Occipital lobe (tissue), 2 donors: ENCODE data around the gene SMARCA4. TPM values are rescaled to one million over a fixed set of nuclear protein-coding genes. Genes with fewer than 3 reads are reported as not detected.

ENCODE experiments used
- DNase-seq: peaks from one replicate; lab custom pipeline; 2025; lab: John Stamatoyannopoulos, UW
- total RNA-seq: library from RNA; depleted of rRNA; stranded (reverse); fragments of >200 nt; gene quantifications from one replicate; pipeline ENCODE4 v1.2.3, GENCODE V29; 2014

The SMARCA4 gene
- total RNA-seq, 1 donor from 2014 or later: 84.4 TPM

DNA sequence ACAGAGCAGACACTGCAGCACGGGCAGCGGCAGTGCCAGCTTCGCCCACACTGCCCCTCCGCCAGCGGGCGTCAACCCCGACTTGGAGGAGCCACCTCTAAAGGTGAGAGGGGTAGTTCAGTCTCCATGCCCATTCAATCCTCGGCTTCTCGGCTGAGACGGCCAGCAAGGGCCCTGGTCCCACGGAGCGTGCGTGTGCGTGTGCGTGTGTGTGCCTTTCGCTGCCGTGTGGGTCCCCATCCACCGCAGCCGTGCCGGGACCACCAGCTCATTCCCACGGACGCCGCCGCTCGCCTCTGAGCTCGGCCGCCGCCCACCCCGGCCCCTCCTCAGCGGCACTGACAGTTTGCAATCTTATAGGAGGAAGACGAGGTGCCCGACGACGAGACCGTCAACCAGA is 72.9 kb downstream of the SMARCA4 start:
- DNase-seq: no peak

DNA sequence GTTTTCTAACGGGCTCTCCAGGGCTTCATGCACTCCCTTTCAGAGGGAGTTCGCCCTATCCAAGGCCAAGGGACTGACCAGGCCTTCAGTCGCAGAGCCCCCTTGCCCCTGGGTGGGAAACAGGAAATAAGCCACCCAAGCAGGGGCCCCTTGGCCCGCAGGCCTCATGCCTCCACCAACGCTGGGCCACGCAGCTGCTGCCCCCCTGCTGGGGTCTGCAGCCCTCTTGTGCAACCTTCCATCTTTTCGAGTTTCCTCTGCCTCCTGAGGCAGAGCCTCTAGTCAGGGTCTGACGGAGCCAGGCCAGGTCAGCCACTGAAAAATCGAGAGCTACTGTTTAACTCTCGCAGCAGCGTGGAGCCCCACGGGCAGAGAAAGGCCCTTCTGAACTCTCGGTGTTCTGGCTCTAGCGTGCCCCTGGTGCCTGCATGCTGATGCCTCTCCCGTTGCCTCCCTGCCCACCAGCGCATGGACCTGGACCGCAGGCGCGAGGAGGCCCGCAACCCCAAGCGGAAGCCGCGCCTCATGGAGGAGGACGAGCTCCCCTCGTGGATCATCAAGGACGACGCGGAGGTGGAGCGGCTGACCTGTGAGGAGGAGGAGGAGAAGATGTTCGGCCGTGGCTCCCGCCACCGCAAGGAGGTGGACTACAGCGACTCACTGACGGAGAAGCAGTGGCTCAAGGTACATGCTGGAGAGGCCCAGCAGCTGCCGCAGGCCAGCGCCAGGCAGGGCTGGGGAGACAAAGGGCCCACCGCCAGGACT is 73.8 kb downstream of the SMARCA4 start:
- DNase-seq: no peak

DNA sequence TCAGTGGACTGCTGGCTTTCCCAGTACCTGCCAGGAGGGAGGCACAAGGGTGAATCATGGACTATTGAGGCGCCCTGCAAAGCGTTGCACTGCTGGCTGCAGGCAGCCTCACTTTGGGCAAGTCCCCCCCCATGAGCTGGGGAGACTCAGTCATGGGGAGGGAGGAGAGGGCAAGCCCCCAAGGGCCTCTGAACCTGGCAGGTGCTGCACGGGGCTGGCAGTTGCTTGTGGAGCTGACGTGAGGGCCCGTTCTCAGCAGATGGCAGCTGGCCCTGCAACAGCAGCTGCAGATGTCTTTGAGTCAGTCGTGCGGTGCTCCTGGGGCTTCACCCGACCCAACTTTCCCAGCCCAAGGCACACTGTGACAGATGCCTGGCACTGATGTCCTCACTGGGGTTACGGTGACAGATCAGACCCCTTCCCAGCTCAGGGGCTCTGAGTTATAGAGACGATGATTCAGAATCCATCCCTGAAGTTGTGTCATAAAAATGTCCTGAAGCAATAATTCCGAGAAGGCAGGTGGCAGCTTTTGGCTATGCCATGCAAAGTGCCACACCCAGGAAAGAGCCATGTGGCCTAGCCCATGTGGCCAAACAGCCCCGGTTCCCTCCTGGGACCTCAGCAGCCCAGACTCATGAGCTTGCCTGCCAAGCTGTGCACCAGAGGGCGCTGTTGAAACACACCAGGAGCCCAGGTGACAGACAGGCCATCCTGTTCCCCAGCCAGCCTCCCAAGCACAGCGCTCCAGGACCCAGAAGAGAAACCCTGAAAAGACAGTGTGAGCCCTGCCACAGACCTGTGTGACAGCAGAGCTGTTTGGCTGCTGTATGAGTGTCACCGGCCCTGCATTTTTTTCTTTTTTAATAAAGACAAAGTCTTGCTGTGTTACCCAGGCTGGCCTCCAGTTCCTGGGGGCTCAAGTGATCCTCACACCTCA is 74.9 kb downstream of the SMARCA4 start:
- DNase-seq: peak; percentile 31

DNA sequence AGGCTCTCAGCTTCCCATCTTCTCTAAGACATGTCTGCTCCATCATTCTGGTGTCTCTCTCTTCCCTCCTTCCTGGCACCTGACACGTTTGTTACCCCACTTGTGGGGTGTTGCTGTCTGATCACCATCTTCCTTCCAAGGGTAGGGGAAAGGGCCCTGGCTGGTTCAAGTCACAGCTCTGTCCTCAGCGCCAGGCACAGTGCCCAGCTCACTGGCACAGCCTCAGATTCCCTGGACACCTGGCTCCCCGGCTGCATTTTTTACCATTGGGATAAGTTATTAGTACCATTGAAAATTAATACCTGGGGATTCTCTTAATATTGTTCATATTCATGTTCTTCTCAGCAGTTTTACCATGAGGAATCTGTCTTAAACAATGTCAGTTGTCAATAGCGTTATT is 77.7 kb downstream of the SMARCA4 start:
- DNase-seq: no peak

DNA sequence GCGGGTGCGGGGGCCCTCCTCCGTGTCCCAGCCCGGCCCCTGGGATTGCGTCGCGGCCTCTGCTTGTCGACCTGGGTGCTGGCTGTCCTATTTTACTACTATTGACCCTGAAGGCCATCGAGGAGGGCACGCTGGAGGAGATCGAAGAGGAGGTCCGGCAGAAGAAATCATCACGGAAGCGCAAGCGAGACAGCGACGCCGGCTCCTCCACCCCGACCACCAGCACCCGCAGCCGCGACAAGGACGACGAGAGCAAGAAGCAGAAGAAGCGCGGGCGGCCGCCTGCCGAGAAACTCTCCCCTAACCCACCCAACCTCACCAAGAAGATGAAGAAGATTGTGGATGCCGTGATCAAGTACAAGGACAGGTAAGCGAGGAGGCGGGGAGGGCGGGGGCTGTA is 80.4 kb downstream of the SMARCA4 start:
- no peak for DNase-seq

DNA sequence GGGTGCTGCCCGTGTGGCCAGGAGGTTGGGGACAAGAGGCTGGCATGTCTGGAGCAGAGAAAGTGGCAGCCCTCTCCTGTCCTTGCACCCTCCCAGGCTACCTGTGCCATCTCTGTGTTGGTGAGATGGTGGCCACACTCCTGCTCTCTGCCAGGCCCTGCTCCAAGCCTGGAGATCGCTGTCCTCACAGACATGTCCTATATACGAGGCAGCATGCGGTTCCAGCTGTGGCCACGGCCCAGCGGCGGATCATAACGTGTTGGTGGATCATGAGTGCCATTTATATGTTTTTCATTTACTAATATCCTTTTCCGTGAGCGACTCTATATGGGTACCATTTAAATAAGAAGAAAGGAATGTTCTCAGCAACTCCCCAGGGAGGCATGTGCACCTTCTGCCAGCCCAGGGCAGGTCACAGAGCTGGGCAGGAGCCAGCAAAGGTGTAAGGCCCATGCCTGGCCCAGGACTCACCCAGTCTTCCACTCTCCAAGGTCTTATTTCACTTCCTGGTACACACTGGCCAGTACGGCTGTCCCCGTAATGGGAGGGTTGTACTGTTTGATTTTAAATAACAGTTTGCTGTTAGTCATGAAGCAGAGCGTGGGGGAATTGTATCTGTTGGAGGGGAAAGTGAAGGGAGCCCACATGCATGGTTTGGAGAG is 81.3 kb downstream of the SMARCA4 start:
- no peak for DNase-seq

DNA sequence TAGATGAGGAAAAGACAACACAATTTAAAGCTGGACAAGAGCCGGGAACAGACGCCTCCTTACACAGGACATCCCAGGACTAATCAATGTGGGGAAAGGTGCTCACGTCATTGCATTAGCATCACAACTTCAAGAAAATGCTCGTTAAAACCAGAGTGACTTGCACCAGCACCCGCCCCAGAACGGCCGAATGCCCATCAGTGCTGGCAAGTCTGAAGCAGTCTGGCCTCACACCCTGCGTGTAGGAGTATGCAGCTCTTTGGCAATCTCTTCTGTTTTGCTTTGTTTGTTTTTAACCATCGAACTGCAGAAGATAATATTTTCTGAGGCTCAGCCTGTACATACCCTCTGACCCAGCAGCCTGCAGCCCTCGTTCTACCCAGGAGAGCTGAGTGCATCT is 83.6 kb downstream of the SMARCA4 start:
- DNase-seq: no peak

DNA sequence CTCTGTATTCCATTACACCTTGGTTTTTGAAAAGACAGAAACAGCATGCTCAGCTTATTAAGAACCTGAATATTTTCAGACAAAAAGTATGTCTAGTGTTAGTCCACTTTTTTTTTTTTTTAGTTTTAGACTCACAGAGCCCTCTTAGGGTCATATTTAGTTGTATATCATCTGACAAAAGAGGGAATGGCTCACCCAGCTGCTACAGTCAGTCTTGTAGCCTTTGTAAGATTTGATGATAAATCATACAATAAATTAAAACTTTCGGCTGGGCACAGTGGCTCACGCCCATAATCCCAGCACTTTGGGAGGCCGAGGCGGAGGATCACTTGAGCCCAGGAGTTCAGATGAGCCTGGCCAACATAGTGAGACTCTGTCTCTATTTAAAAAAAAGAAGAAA is 84.7 kb downstream of the SMARCA4 start:
- no peak for DNase-seq

DNA sequence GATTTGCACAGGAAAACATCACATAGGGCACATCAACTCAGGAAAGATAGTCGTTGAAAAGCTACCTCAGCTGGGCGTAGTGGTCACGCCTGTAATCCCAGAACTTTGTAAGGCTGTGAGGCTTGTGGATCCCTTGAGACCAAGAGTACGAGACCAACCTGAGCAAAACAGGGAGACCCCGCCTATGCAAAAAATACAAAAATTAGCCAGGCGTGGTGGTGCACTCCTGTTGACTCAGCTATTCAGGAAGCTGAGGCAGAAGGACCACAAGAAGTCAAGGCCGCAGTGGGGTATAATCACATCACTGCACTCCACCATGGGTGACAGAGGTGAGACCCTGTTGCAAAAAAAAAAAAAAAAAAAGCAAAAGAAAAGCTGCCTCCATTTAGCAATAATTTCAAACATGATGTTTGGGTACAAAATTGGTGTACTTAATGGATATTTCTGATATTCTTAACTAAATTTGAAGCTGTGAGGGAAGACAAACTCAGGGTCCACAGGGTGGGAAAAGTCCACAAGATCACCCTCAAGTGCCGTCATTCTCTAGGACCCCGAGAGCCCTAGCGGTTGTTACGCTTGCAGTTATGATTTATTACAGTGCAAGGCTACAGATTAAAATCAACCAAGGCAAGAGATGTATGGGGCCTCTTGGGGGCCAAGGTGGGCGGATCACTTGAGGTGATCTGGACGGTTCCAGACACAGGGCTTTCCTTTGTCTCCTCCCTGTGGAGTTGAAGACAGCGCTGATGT is 86.0 kb downstream of the SMARCA4 start:
- no peak for DNase-seq

DNA sequence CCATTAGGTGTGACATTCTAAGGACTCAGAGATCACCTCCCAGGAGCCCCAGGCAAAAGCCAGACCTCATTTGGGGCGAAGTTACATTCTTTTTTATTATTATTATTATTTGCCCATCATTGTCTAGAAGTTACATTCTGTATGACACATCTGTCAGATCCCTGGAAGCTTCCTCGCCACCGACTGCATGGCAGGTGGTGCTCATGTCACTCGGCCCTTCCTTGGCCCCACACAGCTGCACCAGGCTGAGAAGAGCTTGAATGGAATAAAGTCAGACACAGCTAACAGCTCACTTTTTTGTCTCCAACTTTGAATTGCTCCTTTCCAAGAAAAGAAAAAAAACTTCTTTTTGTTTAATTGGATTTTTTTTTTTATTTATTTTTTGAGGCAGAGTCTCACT is 87.0 kb downstream of the SMARCA4 start:
- no peak for DNase-seq

DNA sequence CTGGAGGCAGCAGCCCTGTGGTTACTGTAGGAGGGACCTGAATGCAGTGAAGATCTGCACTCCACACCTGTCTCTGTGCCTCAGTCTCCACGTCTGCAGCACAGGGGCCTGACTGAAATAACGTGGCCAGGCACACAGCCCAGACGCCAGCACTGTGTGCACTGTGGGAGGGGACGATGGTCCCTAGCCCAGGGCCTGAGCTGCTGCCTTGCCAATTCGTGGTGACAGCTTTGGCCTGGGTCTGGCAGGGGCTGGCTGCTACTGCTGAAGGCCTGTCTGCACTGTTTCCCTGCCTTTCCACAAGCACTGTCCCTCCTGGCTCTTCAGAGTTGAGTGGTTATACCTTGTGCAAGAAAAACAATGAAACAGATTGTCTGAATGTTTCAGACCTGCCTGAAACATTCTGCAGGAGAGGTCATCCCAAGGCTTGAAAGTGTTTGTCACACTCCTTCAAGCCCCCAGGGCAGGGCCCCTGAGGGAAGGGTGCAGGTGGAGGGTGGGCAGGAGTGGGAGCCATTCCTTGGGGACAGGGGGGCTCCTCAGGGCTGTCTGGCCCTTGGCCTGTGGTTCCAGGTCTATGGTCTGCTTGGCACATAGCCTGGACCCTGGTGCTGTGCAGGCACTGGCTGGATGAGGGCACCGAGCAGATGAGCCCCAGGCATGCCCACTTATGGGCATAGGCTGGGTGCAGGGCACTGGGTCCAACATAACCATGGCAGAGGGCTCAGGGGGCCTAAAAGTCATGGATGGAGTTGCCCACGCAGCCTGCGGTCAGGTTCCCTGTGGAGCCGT is 89.7 kb downstream of the SMARCA4 start:
- DNase-seq: no peak

DNA sequence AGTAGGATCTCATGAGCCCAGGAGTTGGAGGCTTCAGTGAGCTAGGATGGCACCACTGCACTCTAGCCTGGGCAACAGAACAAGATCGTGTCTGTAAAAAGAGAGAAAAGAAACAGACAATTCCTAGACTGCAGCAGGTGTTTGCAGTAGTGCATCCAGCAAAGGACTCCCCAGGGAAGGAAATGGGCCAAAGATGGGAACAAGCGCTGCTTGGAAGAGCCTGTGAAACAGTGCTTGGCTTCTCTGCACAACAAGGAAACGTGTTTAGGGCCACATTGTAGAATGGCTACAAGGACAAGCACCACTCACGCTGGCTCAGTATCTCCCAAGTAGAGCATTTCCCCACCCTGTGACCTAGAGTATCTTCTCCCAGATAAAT is 93.0 kb downstream of the SMARCA4 start:
- DNase-seq: no peak

DNA sequence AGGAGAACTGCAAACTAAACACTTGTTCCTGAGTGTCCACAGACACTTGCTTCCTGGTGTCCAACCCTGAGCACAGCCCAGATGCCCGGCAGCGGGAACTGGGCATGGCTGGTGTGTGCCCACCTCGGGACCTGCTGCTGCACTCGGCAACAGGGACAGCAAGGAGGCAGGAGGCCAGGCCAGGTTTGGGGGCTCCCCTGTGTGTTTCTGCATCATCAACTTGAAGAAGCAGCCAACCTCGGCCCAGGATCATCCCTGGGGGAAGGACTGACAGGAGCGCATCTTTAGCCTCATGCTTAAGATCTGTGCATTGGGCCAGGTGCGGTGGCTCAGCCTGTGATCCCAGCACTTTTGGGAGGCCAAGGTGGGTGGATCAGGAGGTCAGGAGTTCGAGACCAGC is 93.4 kb downstream of the SMARCA4 start:
- DNase-seq: no peak

DNA sequence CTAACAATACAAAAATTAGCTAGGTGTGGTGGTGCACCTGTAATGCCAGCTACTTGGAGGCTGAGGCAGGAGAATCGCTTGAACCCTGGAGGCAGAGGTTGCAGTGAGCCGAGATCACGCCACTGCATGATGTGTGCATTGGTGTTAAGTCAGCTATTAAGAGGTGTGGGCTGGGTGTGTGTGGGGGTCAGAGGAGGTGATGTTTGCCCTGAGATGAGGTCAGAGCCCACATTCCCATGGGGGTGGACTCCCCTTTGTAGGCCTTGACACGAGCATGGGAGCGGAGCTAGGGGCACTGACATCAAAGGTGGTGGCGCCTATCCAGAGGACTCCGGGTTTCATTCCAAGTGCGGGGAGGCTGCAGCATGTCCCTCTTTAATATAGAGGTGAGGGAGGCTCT is 93.8 kb downstream of the SMARCA4 start:
- DNase-seq: no peak

DNA sequence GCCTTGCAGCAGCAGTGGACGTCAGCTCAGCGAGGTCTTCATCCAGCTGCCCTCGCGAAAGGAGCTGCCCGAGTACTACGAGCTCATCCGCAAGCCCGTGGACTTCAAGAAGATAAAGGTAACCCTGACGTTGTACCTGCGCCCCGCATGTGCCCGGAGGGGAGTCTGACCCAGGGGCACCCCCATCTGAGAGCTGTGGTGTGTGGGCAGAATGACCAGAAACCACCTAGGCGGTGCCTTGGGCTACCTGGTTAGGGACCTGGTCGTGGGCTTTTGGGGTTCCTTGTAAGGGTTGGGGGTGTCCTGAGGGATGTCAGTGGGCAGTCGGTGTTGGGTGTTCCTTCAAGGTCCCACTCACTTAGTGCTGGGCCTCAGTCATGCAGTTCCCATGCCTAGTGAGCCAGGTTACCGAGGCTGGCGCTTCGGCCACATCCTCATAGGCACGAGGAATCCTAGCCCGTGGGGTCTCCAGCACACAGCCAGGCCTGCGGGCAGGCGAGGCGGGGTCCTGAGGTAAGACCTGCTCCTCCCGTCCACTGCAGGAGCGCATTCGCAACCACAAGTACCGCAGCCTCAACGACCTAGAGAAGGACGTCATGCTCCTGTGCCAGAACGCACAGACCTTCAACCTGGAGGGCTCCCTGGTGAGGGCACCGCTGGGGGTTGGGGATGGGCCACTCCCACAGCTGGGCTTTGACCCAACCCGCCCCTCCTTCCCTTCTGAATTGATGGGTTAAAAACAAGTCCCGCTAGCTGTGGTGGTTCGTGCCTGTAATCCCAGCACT is 97.6 kb downstream of the SMARCA4 start:
- DNase-seq: no peak

DNA sequence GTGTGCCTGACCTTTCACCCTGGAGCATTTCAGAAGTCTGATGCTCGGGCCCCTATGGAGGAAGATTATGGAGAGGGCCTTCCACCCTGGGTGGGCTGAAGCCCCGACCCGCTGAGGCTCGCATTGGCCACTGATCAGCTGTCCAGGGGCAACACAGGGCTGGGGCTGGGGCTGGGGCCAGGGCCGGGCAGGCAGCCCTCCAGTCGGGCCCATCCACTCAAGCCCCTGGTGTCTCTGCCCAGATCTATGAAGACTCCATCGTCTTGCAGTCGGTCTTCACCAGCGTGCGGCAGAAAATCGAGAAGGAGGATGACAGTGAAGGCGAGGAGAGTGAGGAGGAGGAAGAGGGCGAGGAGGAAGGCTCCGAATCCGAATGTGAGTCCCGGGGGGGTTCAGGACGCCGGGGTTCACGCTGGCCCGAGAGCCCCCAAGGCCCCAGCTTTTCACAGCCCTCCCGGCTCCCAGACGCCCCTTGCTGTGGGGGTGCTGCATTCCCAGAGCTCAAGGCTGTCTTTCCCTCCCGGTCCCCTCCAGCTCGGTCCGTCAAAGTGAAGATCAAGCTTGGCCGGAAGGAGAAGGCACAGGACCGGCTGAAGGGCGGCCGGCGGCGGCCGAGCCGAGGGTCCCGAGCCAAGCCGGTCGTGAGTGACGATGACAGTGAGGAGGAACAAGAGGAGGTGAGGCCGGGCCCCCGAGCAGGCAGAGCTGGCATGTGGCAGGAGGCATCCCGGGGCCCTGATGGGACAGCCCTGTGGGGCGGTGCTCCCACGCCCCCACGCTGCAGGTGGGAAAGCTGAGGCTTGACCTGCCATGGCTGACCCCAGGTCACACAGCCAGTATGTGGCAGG is 98.9 kb downstream of the SMARCA4 start:
- no peak for DNase-seq

DNA sequence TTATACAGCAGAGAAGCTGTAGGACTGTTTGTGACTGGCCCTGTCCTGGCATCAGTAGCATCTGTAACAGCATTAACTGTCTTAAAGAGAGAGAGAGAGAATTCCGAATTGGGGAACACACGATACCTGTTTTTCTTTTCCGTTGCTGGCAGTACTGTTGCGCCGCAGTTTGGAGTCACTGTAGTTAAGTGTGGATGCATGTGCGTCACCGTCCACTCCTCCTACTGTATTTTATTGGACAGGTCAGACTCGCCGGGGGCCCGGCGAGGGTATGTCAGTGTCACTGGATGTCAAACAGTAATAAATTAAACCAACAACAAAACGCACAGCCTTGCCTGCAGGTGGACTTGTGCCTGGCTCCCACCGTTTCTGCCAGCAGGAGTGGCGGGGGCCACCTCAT is 101.1 kb downstream of the SMARCA4 start:
- DNase-seq: no peak

DNA sequence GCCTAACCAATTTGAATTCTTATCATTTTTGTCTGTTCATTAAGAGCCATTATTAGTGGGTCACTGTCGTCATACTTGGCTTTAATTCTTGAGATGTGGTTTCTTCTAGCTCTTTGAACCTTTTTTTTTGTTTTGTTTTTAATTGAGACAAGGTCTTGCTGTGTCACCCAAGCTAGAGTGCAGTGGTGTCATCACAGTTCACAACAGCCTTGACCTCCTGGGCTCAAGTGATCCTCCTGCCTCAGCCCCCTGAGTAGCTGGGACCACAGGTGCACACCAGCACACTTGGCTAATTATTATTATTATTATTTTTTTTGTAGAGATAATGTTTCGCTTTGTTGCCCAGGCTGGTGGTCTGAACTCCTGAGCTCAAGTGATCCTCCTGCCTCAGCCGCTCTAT is 102.6 kb downstream of the SMARCA4 start:
- DNase-seq: no peak

DNA sequence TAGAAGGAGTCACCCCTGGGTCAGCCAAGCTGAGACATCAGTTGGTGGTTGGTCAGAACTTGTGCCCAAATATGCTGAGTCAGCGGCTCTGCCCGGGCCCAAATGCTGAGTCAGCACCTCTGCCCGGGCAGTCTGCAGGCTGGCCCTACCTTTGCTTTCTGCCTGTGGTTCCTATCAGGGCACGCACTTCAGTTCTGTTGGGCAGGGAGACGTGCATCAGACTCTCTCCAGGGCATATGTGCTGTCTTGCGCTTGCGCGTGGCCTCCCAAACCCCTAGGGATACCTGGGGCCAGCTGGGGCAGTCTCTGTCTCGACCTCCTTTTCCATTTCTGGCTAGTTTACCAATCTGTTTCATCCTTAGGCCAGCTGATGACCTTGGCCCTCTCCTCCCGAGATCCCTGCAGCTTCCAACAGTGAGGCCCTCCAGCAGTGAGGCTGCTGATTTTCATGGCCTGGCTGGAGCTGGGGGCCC is 104.0 kb downstream of the SMARCA4 start:
- DNase-seq: no peak
